IMR-90 (cell line): ENCODE results near the gene SLC25A15. TPM values are rescaled to one million over a fixed set of nuclear protein-coding genes. Genes with fewer than 3 reads are reported as not detected.

Source experiments
- ATAC-seq: fragments of 200-7000 bp; cut with Tn5 transposase; 2 replicates; pipeline ENCODE4 v1.9.1; 2020; ENCODE audit warnings: low read depth, mild to moderate bottlenecking, moderate library complexity
- BruUV-seq: library from RNA; stranded (reverse); fragments of 400-500 nt; replicated peaks from 2 replicates; lab custom pipeline; 2021; lab: Mats Ljungman, UMichigan
- CTCF ChIA-PET: fragments of 300-600 bp; formaldehyde crosslinking; extraction: SDS; loops from one replicate; lab custom pipeline; 2021; ENCODE audit warnings: antibody characterized with exemption; lab: Yijun Ruan, JAX
- POLR2A ChIA-PET: fragments of 300-600 bp; sonication (Branson Sonifier 250); formaldehyde crosslinking; loops from one replicate; lab custom pipeline; 2022; ENCODE audit warnings: antibody characterized with exemption; ENCODE audit not compliant: unreplicated experiment; lab: Charles Lee
- DNase-seq: peaks from one replicate; pipeline ENCODE4 v3.0.0; 2013
- H2AFZ ChIP-seq: replicated peaks from 2 replicates; pipeline ENCODE3; 2013; ENCODE audit warnings: low read length, mild to moderate bottlenecking; ENCODE audit not compliant: poor library complexity
- H2AK5ac ChIP-seq: 2 replicates; pipeline ENCODE4 v1.6.1; 2013; ENCODE audit warnings: low read depth, low read length, inconsistent platforms
- H2AK9ac ChIP-seq: replicated peaks from 2 replicates; pipeline ENCODE3; 2013; ENCODE audit warnings: mild to moderate bottlenecking, low read depth, low read length, moderate library complexity; ENCODE audit not compliant: poor library complexity
- H2BK120ac ChIP-seq: 2 replicates; pipeline ENCODE4 v1.6.1; 2013; ENCODE audit warnings: low read depth, low read length, inconsistent platforms
- H2BK15ac ChIP-seq: 3 replicates; pipeline ENCODE4 v1.6.1; 2013; ENCODE audit warnings: low read depth, low read length, inconsistent platforms
- H2BK20ac ChIP-seq: 2 replicates; pipeline ENCODE4 v1.6.1; 2013; ENCODE audit warnings: low read depth, mild to moderate bottlenecking, inconsistent platforms, low read length, moderate library complexity
- H2BK5ac ChIP-seq: 2 replicates; pipeline ENCODE4 v1.6.1; 2013; ENCODE audit warnings: mild to moderate bottlenecking, low read depth, low read length, inconsistent platforms; ENCODE audit not compliant: poor library complexity, severe bottlenecking
- H3K14ac ChIP-seq: replicated peaks from 2 replicates; pipeline ENCODE4 v1.6.1; 2013; ENCODE audit warnings: low read depth, low read length, inconsistent platforms
- H3K18ac ChIP-seq: 2 replicates; pipeline ENCODE4 v1.6.1; 2013; ENCODE audit warnings: low read depth, low read length, control low read depth
- H3K23ac ChIP-seq: 2 replicates; pipeline ENCODE4 v1.6.1; 2013; ENCODE audit warnings: low read depth, low read length, inconsistent platforms
- H3K27ac ChIP-seq: 2 replicates; pipeline ENCODE4 v1.5.1; 2013; ENCODE audit warnings: mild to moderate bottlenecking, control low read depth, low read length; ENCODE audit not compliant: insufficient read depth
- H3K27me3 ChIP-seq: 2 replicates; pipeline ENCODE4 v1.6.1; 2013; ENCODE audit warnings: low read length; ENCODE audit not compliant: control insufficient read depth, insufficient read depth
- H3K36me3 ChIP-seq: 2 replicates; pipeline ENCODE4 v1.6.1; 2013; ENCODE audit warnings: low read length, mixed read lengths; ENCODE audit not compliant: control insufficient read depth, insufficient read depth
- H3K4ac ChIP-seq: 2 replicates; pipeline ENCODE4 v1.6.1; 2013; ENCODE audit warnings: low read depth, low read length, inconsistent platforms
- H3K4me1 ChIP-seq: 2 replicates; pipeline ENCODE4 v1.6.1; 2013; ENCODE audit warnings: low read length, mixed read lengths; ENCODE audit not compliant: control insufficient read depth, insufficient read depth
- H3K4me2 ChIP-seq: 2 replicates; pipeline ENCODE4 v1.6.1; 2013; ENCODE audit warnings: low read depth, mild to moderate bottlenecking, control low read depth, low read length, moderate library complexity
- H3K4me3 ChIP-seq: 2 replicates; pipeline ENCODE4 v1.5.1; 2013; ENCODE audit warnings: low read depth, mild to moderate bottlenecking, control low read depth, low read length, moderate library complexity; ENCODE audit not compliant: insufficient read depth
- H3K56ac ChIP-seq: 2 replicates; pipeline ENCODE4 v1.6.1; 2013; ENCODE audit warnings: low read length, inconsistent platforms; ENCODE audit not compliant: insufficient read depth; ENCODE audit errors: extremely low read depth
- H3K79me1 ChIP-seq, 2 experiments: 2 replicates each; pipeline ENCODE4 v1.6.1; 2013; ENCODE audit warnings: low read length in 2 of 2, inconsistent platforms in 1 of 2, low read depth in 1 of 2
- H3K9ac ChIP-seq: 2 replicates; pipeline ENCODE4 v1.6.1; 2013; ENCODE audit warnings: low read depth, low read length, control low read depth
- H3K9me1 ChIP-seq: 2 replicates; pipeline ENCODE4 v1.6.1; 2013; ENCODE audit warnings: low read length, inconsistent platforms; ENCODE audit not compliant: insufficient read depth
- H3K9me3 ChIP-seq: 2 replicates; pipeline ENCODE4 v1.6.1; 2013; ENCODE audit warnings: low read length; ENCODE audit not compliant: control insufficient read depth, insufficient read depth
- H4K20me1 ChIP-seq: 2 replicates; pipeline ENCODE4 v1.6.1; 2013; ENCODE audit warnings: low read length, inconsistent platforms; ENCODE audit not compliant: insufficient read depth
- H4K5ac ChIP-seq: 2 replicates; pipeline ENCODE4 v1.6.1; 2013; ENCODE audit warnings: mild to moderate bottlenecking, low read depth, low read length, control low read depth
- H4K8ac ChIP-seq, 2 experiments: 2 replicates each; pipeline ENCODE4 v1.6.1; 2013; ENCODE audit warnings: low read depth in 2 of 2, low read length in 2 of 2, control low read depth in 1 of 2, inconsistent platforms in 1 of 2
- H4K91ac ChIP-seq: 2 replicates; pipeline ENCODE4 v1.6.1; 2013; ENCODE audit warnings: low read depth, low read length, inconsistent platforms; ENCODE audit not compliant: insufficient read depth
- BHLHE40 ChIP-seq: fragments of 150-350 bp; IDR thresholded peaks from 2 replicates; pipeline ENCODE4 v1.6.1; 2016; ENCODE audit warnings: mild to moderate bottlenecking, low read depth, low read length
- CEBPB ChIP-seq: IDR thresholded peaks from 2 replicates; pipeline ENCODE4 v1.6.1; 2012; ENCODE audit warnings: low read depth, low read length, improper control_type of control experiment
- CHD1 ChIP-seq: IDR thresholded peaks from 2 replicates; pipeline ENCODE4 v1.6.1; 2012; ENCODE audit warnings: low read depth, low read length, improper control_type of control experiment
- CTCF ChIP-seq: conservative IDR thresholded peaks from 2 replicates; pipeline ENCODE4 v1.5.1; 2012; ENCODE audit warnings: mild to moderate bottlenecking, low read depth, low read length, improper control_type of control experiment
- ELK1 ChIP-seq: fragments of 150-350 bp; IDR thresholded peaks from 2 replicates; pipeline ENCODE4 v1.6.1; 2016; ENCODE audit warnings: low read depth, mild to moderate bottlenecking, low read length, moderate library complexity, borderline replicate concordance
- FOS ChIP-seq: fragments of 150-350 bp; IDR thresholded peaks from 2 replicates; pipeline ENCODE4 v1.6.1; 2016; ENCODE audit warnings: low read depth, low read length
- MAFK ChIP-seq: IDR thresholded peaks from 2 replicates; pipeline ENCODE4 v1.6.1; 2012; ENCODE audit warnings: low read depth, low read length, improper control_type of control experiment
- MAZ ChIP-seq: IDR thresholded peaks from 2 replicates; pipeline ENCODE4 v1.6.1; 2012; ENCODE audit warnings: low read depth, mild to moderate bottlenecking, low read length, improper control_type of control experiment, moderate library complexity, borderline replicate concordance
- MXI1 ChIP-seq: IDR thresholded peaks from 2 replicates; pipeline ENCODE4 v1.6.1; 2012; ENCODE audit warnings: low read depth, mild to moderate bottlenecking, low read length, moderate library complexity, borderline replicate concordance
- NFE2L2 ChIP-seq: fragments of 150-350 bp; IDR thresholded peaks from 2 replicates; pipeline ENCODE4 v1.6.1; 2016; ENCODE audit warnings: low read depth, mild to moderate bottlenecking, low read length
- POLR2A ChIP-seq: IDR thresholded peaks from 2 replicates; pipeline ENCODE4 v1.6.1; 2012; ENCODE audit warnings: mild to moderate bottlenecking, low read depth, low read length
- RAD21 ChIP-seq: IDR thresholded peaks from 2 replicates; pipeline ENCODE4 v1.6.1; 2012; ENCODE audit warnings: low read length, improper control_type of control experiment
- RCOR1 ChIP-seq: IDR thresholded peaks from 2 replicates; pipeline ENCODE4 v1.6.1; 2012; ENCODE audit warnings: mild to moderate bottlenecking, low read length, improper control_type of control experiment; ENCODE audit not compliant: insufficient replicate concordance
- RFX5 ChIP-seq: IDR thresholded peaks from 2 replicates; pipeline ENCODE4 v1.8.0; 2012; ENCODE audit warnings: low read depth, mild to moderate bottlenecking, low read length, moderate library complexity
- SMC3 ChIP-seq: fragments of 150-350 bp; IDR thresholded peaks from 2 replicates; pipeline ENCODE4 v1.6.1; 2016; ENCODE audit warnings: low read depth, mild to moderate bottlenecking, antibody characterized with exemption, low read length, moderate library complexity
- USF2 ChIP-seq: fragments of 150-350 bp; IDR thresholded peaks from 2 replicates; pipeline ENCODE4 v1.6.1; 2017; ENCODE audit warnings: mild to moderate bottlenecking, antibody characterized with exemption, low read length, low read depth
- WGBS, 2 experiments: methylation state at CpG; one replicate each; pipeline versions ENCODE4 v1.1.5 to v1.1.7; 2013; ENCODE audit warnings: missing lambda C conversion rate in 2 of 2; ENCODE audit not compliant: insufficient read length in 1 of 2; ENCODE audit errors: extremely low coverage in 2 of 2; 5-methylcytosine and 5-hydroxymethylcytosine counted together
- dilution Hi-C: fragments of 300-500 bp; cut with HindIII; formaldehyde crosslinking; loops from one replicate; pipeline ENCODE4 v1.14.3; 2018; ENCODE audit warnings: low sequenced_read_pairs; ENCODE audit not compliant: unreplicated experiment
- in situ Hi-C: fragments of 300-500 bp; cut with MboI; formaldehyde crosslinking; loops from 3 replicates; pipeline ENCODE4 v1.14.3; 2019; ENCODE audit warnings: low sequenced_read_pairs, inconsistent platforms, mixed read lengths
- intact Hi-C: fragments of 100-400 bp; cut with micrococcal nuclease; formaldehyde crosslinking; loops from 2 replicates; pipeline ENCODE4 v1.10.0; 2022
- polyA plus RNA-seq, 3 experiments: library from polyadenylated mRNA; depleted of rRNA; stranded (reverse); fragments of >200 nt; gene quantifications; 2 replicates each; pipeline ENCODE4 v1.2.3, GENCODE V29; 2012; ENCODE audit warnings: low replicate concordance in 1 of 3
- total RNA-seq: library from RNA; depleted of rRNA; stranded (reverse); fragments of >200 nt; gene quantifications from 2 replicates; pipeline ENCODE4 v1.2.3, GENCODE V29; 2012

SLC25A15 gene
- total and polyA plus RNA-seq, 2 of the 4 experiments (the other 2 are of a cell fraction), result 5.4 to 13.3 TPM

GRCh38 chr13:40799508-40799907 is 10.1 kb downstream of the SLC25A15 start:
- no peak for DNase-seq
- ChIA-PET POLR2A (no interaction called here), CTCF (no interaction called here)
- Histone ChIP-seq H4K20me1 (no peaks in the 10 kb centered on the region), H3K9me3 (no peaks in the 10 kb centered on the region), H3K4me1 (no peaks in the 10 kb centered on the region), H3K27me3 (no peaks in the 10 kb centered on the region), H3K36me3 (peaks cover 24% of the 10 kb centered on the region), H3K4me2 (no peak overlapping the region), H3K4ac (no peak overlapping the region), H2BK5ac (no peak overlapping the region), H3K23ac (no peak overlapping the region), H3K27ac (no peak overlapping the region), H3K56ac (no peak overlapping the region), H3K9ac (no peak overlapping the region), H2BK20ac (no peak overlapping the region), H4K91ac (no peak overlapping the region), H2AFZ (no peak overlapping the region), H4K5ac (no peak overlapping the region), H3K14ac (no peak overlapping the region), H3K79me1 (no peaks in the 10 kb centered on the region), H4K8ac (no peak overlapping the region), H3K4me3 (no peak overlapping the region), H2BK15ac (no peak overlapping the region), H3K18ac (no peak overlapping the region), H2AK5ac (no peak overlapping the region), H2BK120ac (no peak overlapping the region), H2AK9ac (no peak overlapping the region), H3K9me1 (no peaks in the 10 kb centered on the region; the same call in 1 of the 2 replicates)
- intact Hi-C loops, result no loop called here
- no peak for TF ChIP-seq CHD1
- TF ChIP-seq SMC3, result no peak
- no peak for TF ChIP-seq USF2
- TF ChIP-seq ELK1, result no peak
- TF ChIP-seq NFE2L2, result no peak
- no peak for TF ChIP-seq RCOR1
- no peak for TF ChIP-seq CTCF
- TF ChIP-seq BHLHE40, result no peak
- TF ChIP-seq MAFK, result no peak
- TF ChIP-seq POLR2A, result no peak
- TF ChIP-seq RFX5, result no peak
- no peak for TF ChIP-seq MAZ
- TF ChIP-seq CEBPB, result no peak
- no peak for TF ChIP-seq MXI1
- no peak for TF ChIP-seq FOS
- TF ChIP-seq RAD21, result no peak
- dilution Hi-C loops, result no loop called here
- WGBS, 2 experiments, result 100% methylated on average over 1 of the region's 4 CpGs; no CpG with 5 or more reads in 1 of the 2 experiments
- in situ Hi-C loops, result no loop called here
- BruUV-seq, result no TSS peak
- no peak for ATAC-seq
